SU-DHL-6 (cell line): ENCODE results near the gene ZNF669.

Experiments used
- H2AFZ ChIP-seq: fragments of 200-600 bp; sonication (generic); 2 replicates; pipeline ENCODE4 v1.6.1; 2014; ENCODE audit warnings: low read depth, mild to moderate bottlenecking, moderate library complexity, mixed read lengths, antibody characterized with exemption, low read length; ENCODE audit not compliant: severe bottlenecking
- H3F3A ChIP-seq: fragments of 200-600 bp; shearing (Covaris generic); 2 replicates; pipeline ENCODE4 v1.6.0; 2016; ENCODE audit warnings: antibody characterized with exemption, mild to moderate bottlenecking; ENCODE audit not compliant: insufficient read depth
- H3K27ac ChIP-seq: fragments of 200-600 bp; sonication (generic); 2 replicates; pipeline ENCODE4 v1.5.1; 2016; ENCODE audit warnings: low read depth, mild to moderate bottlenecking, low read length, moderate library complexity, mixed read lengths
- H3K27me3 ChIP-seq: fragments of 200-600 bp; sonication (generic), shearing (Covaris generic); 2 replicates; pipeline ENCODE4 v1.6.0; 2014; ENCODE audit warnings: mild to moderate bottlenecking, low read length
- H3K36me3 ChIP-seq: fragments of 200-600 bp; sonication (generic); 2 replicates; pipeline ENCODE4 v1.6.1; 2014; ENCODE audit warnings: mild to moderate bottlenecking, low read length, mixed read lengths
- H3K4me2 ChIP-seq: fragments of 300-600, 200-600 bp; shearing (Covaris generic), sonication (generic); 2 replicates; pipeline ENCODE4 v1.6.0; 2014; ENCODE audit warnings: low read length, low read depth, mild to moderate bottlenecking; ENCODE audit not compliant: poor library complexity, severe bottlenecking
- H3K4me3 ChIP-seq: fragments of 200-600 bp; sonication (generic); 2 replicates; pipeline ENCODE4 v1.5.1; 2014; ENCODE audit warnings: antibody characterized with exemption, low read length, mild to moderate bottlenecking, mixed read lengths; ENCODE audit not compliant: insufficient read depth, poor library complexity, severe bottlenecking
- H3K79me2 ChIP-seq: fragments of 200-600 bp; sonication (generic); 2 replicates; pipeline ENCODE4 v1.6.1; 2014; ENCODE audit warnings: mild to moderate bottlenecking, low read length, moderate library complexity; ENCODE audit not compliant: insufficient read depth
- H3K9ac ChIP-seq: fragments of 200-600 bp; sonication (generic); 2 replicates; pipeline ENCODE4 v1.7.0; 2014; ENCODE audit warnings: mild to moderate bottlenecking, low read length
- H3K9me2 ChIP-seq: fragments of 200-600 bp; sonication (generic); replicated peaks from 2 replicates; pipeline ENCODE4 v1.6.1; 2014; ENCODE audit warnings: low read length; ENCODE audit not compliant: insufficient read depth
- H3K9me3 ChIP-seq: fragments of 200-600 bp; sonication (generic); 2 replicates; pipeline ENCODE4 v1.6.1; 2014; ENCODE audit warnings: low read length, mixed read lengths; ENCODE audit not compliant: insufficient read depth
- H4K20me1 ChIP-seq: fragments of 200-600 bp; sonication (generic); 2 replicates; pipeline ENCODE4 v1.6.1; 2014; ENCODE audit warnings: low read depth, mild to moderate bottlenecking, antibody characterized with exemption, low read length, moderate library complexity, mixed read lengths
- EZH2phosphoT487 ChIP-seq: fragments of 200-600 bp; sonication (generic), shearing (Covaris generic); conservative IDR thresholded peaks from 2 replicates; pipeline ENCODE4 v1.6.1; 2018; ENCODE audit warnings: mild to moderate bottlenecking, antibody characterized with exemption, low read length, moderate library complexity, mixed read lengths
- TF ChIP-seq, protein P1 (sequence below): fragments of 200-600 bp; sonication (generic); IDR thresholded peaks from one replicate; pipeline ENCODE4 v1.5.1; 2017; ENCODE audit warnings: antibody characterized with exemption, mild to moderate bottlenecking, low read length, moderate library complexity; ENCODE audit not compliant: insufficient read depth, poor library complexity, severe bottlenecking

The ZNF669 gene

DNA sequence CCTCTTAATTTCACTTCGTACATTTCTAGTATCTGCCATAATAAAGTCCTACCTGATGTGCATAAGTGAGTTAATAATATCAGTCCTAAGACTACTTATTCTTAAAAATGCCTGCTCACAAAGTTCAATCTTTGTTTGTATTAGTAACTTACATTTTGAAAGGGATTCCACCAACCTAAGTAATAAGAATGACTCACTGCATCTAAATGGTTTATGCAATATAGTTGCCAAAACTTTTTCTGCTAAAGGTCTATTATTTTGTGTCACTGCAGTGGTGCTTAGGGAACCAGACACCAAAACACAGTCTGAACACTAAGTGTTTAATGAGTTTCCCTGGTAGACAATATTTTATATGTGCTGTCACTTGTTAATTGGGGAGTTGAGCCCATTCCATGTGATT, 1.8 kb downstream of the ZNF669 start:
- no peak overlapping the region for H3K27ac ChIP-seq
- no peak overlapping the region for H3K4me3 ChIP-seq
- H3K9me2 ChIP-seq: no peaks in the 10 kb centered on the region
- H3F3A ChIP-seq: no peaks in the 10 kb centered on the region
- H3K79me2 ChIP-seq: peaks cover 28% of the 10 kb centered on the region
- H3K36me3 ChIP-seq: peaks cover 41% of the 10 kb centered on the region
- peaks cover 30% of the 10 kb centered on the region; the same call in 1 of the 2 replicates for H3K9me3 ChIP-seq
- H3K4me2 ChIP-seq: peak overlapping the region; percentile 93
- no peaks in the 10 kb centered on the region for H3K27me3 ChIP-seq
- TF ChIP-seq EZH2phosphoT487: no peak
- TF ChIP-seq, protein P1, sequence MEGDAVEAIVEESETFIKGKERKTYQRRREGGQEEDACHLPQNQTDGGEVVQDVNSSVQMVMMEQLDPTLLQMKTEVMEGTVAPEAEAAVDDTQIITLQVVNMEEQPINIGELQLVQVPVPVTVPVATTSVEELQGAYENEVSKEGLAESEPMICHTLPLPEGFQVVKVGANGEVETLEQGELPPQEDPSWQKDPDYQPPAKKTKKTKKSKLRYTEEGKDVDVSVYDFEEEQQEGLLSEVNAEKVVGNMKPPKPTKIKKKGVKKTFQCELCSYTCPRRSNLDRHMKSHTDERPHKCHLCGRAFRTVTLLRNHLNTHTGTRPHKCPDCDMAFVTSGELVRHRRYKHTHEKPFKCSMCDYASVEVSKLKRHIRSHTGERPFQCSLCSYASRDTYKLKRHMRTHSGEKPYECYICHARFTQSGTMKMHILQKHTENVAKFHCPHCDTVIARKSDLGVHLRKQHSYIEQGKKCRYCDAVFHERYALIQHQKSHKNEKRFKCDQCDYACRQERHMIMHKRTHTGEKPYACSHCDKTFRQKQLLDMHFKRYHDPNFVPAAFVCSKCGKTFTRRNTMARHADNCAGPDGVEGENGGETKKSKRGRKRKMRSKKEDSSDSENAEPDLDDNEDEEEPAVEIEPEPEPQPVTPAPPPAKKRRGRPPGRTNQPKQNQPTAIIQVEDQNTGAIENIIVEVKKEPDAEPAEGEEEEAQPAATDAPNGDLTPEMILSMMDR: no peak
- H3K9ac ChIP-seq: no peak overlapping the region
- no peak overlapping the region for H2AFZ ChIP-seq
- H4K20me1 ChIP-seq: no peaks in the 10 kb centered on the region

- no peak overlapping the region for H3K4me3 ChIP-seq
- H3K27me3 ChIP-seq: no peaks in the 10 kb centered on the region
- H3F3A ChIP-seq: no peaks in the 10 kb centered on the region
- no peak overlapping the region for H3K4me2 ChIP-seq
- peaks cover 30% of the 10 kb centered on the region; the same call in 1 of the 2 replicates for H3K9me3 ChIP-seq
- TF ChIP-seq, protein P1: no peak
- no peak for TF ChIP-seq EZH2phosphoT487
- no peak overlapping the region for H3K9ac ChIP-seq
- no peak overlapping the region for H3K27ac ChIP-seq
- no peak overlapping the region for H2AFZ ChIP-seq
- H4K20me1 ChIP-seq: no peaks in the 10 kb centered on the region
- H3K79me2 ChIP-seq: peaks cover 28% of the 10 kb centered on the region
- H3K36me3 ChIP-seq: peaks cover 41% of the 10 kb centered on the region
- H3K9me2 ChIP-seq: no peaks in the 10 kb centered on the region
These were observed 3.4 kb downstream of the ZNF669 start for GRCh38 chr1:247100676-247101279.

- peaks cover 7% of the 10 kb centered on the region for H3K79me2 ChIP-seq
- H3K9me3 ChIP-seq: peaks cover 20% of the 10 kb centered on the region; the same call in 1 of the 2 replicates
- no peaks in the 10 kb centered on the region for H3K27me3 ChIP-seq
- H3K27ac ChIP-seq: no peak overlapping the region
- peaks cover 29% of the 10 kb centered on the region for H3K36me3 ChIP-seq
- no peaks in the 10 kb centered on the region for H3K9me2 ChIP-seq
- H3F3A ChIP-seq: no peaks in the 10 kb centered on the region
- no peak for TF ChIP-seq EZH2phosphoT487
- TF ChIP-seq, protein P1: no peak
- no peak overlapping the region for H3K4me3 ChIP-seq
- H3K4me2 ChIP-seq: no peak overlapping the region
- no peak overlapping the region for H2AFZ ChIP-seq
- no peak overlapping the region for H3K9ac ChIP-seq
- no peaks in the 10 kb centered on the region; the same call in 1 of the 2 replicates for H4K20me1 ChIP-seq
These were observed 7.2 kb downstream of the ZNF669 start for GRCh38 chr1:247096958-247097357.
